T-helper 1 cell treated with Interleukin-12 subunit alpha and Interleukin-12 subunit beta and Interleukin-4 antibody, amounts not matched to agents 30 μg/mL and 1 μg/mL, for 36 hours (primary cell): ENCODE data around the gene SEC62.

Experiments used
- H3K27ac Mint-ChIP-seq: one replicate; pipeline ENCODE4 v1.8.0; 2021; ENCODE audit warnings: mild to moderate bottlenecking, mixed read lengths
- H3K27me3 Mint-ChIP-seq: one replicate; pipeline ENCODE4 v1.8.0; 2021; ENCODE audit warnings: low read depth, mixed read lengths
- H3K36me3 Mint-ChIP-seq: one replicate; pipeline ENCODE4 v1.8.0; 2021; ENCODE audit warnings: low read depth, mixed read lengths
- H3K4me1 Mint-ChIP-seq: one replicate; pipeline ENCODE4 v1.8.0; 2021; ENCODE audit warnings: low read depth, mixed read lengths
- H3K4me3 Mint-ChIP-seq: one replicate; pipeline ENCODE4 v1.8.0; 2021; ENCODE audit warnings: mild to moderate bottlenecking, moderate library complexity, mixed read lengths
- H3K9me3 Mint-ChIP-seq: one replicate; pipeline ENCODE4 v1.8.0; 2021; ENCODE audit warnings: mixed read lengths

SEC62 gene

GRCh38 chr3:169953462-169954141, 13.0 kb upstream of the SEC62 start:
- Mint-ChIP-seq H3K27ac (no peak overlapping the region), H3K36me3 (no peaks in the 10 kb centered on the region), H3K4me1 (peaks cover 2% of the 10 kb centered on the region), H3K4me3 (no peak overlapping the region), H3K27me3 (peaks cover 3% of the 10 kb centered on the region), H3K9me3 (no peaks in the 10 kb centered on the region)

DNA sequence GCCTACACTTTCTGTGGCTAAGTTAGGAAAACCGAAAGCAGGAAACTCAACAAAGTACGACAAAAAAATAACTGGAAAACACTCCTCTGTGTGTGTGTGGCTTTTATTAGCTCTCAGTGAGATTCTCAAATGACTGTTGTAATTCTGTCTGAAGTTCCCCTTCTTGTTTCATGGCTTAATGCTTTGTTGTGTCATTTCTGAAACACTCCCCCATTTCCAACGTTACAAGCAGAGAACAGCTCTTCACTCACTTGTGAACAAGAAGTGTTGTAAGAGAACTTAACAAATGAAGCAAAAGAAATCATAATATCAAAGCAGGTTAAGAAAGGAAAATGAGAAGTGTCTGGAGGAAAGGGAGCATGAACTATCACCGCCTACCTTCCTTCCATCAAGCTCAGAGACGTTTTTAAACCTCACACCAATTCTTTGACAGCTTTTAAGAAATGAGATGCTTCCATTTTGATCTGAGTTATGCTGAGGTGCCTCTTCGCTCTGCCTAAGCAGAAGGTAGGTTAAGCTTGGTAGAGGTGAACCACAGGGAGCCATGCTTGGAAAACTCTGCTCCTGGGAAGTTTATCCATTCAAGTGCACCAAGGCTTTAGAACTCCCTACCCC, 12.4 kb upstream of the SEC62 start:
- Mint-ChIP-seq H3K9me3 (no peaks in the 10 kb centered on the region), H3K27ac (no peak overlapping the region), H3K4me3 (no peak overlapping the region), H3K4me1 (peaks cover 2% of the 10 kb centered on the region), H3K36me3 (no peaks in the 10 kb centered on the region), H3K27me3 (peaks cover 6% of the 10 kb centered on the region)

DNA sequence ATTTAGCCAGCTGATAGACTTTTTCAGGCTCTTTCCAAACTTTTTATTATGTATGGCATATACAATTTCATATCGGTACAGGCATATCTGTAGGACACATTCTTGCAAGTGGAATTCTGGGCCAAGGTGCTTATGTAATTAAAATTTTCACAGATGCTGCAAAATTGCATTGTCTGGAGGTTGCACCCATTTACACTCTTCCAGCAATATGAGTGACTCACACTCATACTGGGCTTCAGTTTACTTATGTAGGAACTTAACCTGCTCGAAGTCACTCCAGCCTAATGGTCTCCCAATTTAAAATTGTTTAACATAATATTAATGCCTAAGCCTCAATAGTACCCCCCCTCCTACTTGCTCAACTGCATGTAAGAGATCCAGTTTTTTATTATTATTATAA, 11.2 kb upstream of the SEC62 start:
- Mint-ChIP-seq H3K27ac (no peak overlapping the region), H3K4me1 (peaks cover 2% of the 10 kb centered on the region), H3K36me3 (no peaks in the 10 kb centered on the region), H3K4me3 (no peak overlapping the region), H3K9me3 (no peaks in the 10 kb centered on the region), H3K27me3 (peaks cover 9% of the 10 kb centered on the region)

- peaks cover 16% of the 10 kb centered on the region for H3K27me3 Mint-ChIP-seq
- H3K4me1 Mint-ChIP-seq, result peaks cover 24% of the 10 kb centered on the region
- H3K27ac Mint-ChIP-seq, result no peak overlapping the region
- peaks cover 6% of the 10 kb centered on the region for H3K9me3 Mint-ChIP-seq
- H3K36me3 Mint-ChIP-seq, result peaks cover 6% of the 10 kb centered on the region
- H3K4me3 Mint-ChIP-seq, result no peak overlapping the region
Measured at GRCh38 chr3:169964176-169964575, 2.4 kb upstream of the SEC62 start.

- H3K4me1 Mint-ChIP-seq, result peaks cover 28% of the 10 kb centered on the region
- peak overlapping the region; percentile 98 for H3K27ac Mint-ChIP-seq
- H3K36me3 Mint-ChIP-seq, result peaks cover 6% of the 10 kb centered on the region
- peak overlapping the region; percentile 96 for H3K4me3 Mint-ChIP-seq
- H3K9me3 Mint-ChIP-seq, result peaks cover 6% of the 10 kb centered on the region
- H3K27me3 Mint-ChIP-seq, result peaks cover 11% of the 10 kb centered on the region
Measured at GRCh38 chr3:169965562-169966427, 812 bp upstream of the SEC62 start.

DNA sequence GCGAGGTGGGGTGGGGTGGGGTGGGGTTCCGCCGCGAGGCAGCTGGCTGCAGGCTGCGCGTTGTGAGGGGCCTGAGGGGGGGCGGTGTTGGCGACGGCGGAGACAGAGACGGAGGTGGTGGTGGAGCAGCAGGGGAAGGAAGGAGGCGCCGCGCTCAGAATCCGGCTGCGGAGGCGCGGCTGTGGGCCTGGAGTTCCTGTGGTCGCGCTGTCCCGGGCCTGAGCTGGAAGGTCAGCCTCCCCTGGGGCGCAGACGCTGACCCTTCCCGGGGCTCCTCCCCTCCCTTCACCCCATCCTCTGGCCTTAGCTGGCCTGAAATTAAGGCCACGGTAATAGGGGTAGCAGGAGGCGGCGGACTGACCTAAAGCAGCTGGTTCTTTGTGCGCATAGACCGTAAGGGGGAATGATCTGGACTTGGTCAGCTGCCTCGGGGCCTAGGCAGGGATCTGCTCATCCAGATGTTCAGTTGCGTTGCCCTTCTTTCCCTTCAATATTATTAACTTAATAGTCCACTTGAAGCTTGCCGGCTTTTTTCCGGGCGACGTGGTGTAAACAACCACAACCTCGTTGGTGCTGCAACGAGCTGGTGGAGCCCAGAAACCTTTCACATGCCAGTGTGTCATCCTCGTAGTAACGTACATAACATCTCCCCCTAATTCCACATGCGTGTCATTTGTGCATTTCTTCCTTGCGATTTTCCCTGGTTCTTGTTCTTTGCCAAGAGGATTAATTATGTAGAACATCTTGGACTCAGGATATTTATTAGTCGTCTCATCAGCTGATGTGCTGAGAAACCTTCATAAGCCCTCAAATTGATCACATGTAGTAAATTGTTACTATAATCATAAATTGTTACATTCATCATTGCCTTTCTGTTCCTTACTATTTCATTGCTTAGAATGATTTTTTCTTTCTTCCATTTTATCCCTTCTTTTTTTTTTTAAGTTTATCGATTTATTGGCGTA, 626 bp downstream of the SEC62 start:
- Mint-ChIP-seq H3K4me3 (peak overlapping the region; percentile 96), H3K27me3 (peaks cover 7% of the 10 kb centered on the region), H3K36me3 (peaks cover 11% of the 10 kb centered on the region), H3K9me3 (peaks cover 6% of the 10 kb centered on the region), H3K4me1 (peaks cover 34% of the 10 kb centered on the region), H3K27ac (peak overlapping the region; percentile 98)

GRCh38 chr3:169968224-169968885, 1.7 kb downstream of the SEC62 start:
- H3K4me1 Mint-ChIP-seq, result peaks cover 37% of the 10 kb centered on the region
- peaks cover 14% of the 10 kb centered on the region for H3K36me3 Mint-ChIP-seq
- peak overlapping the region; percentile 96 for H3K4me3 Mint-ChIP-seq

DNA sequence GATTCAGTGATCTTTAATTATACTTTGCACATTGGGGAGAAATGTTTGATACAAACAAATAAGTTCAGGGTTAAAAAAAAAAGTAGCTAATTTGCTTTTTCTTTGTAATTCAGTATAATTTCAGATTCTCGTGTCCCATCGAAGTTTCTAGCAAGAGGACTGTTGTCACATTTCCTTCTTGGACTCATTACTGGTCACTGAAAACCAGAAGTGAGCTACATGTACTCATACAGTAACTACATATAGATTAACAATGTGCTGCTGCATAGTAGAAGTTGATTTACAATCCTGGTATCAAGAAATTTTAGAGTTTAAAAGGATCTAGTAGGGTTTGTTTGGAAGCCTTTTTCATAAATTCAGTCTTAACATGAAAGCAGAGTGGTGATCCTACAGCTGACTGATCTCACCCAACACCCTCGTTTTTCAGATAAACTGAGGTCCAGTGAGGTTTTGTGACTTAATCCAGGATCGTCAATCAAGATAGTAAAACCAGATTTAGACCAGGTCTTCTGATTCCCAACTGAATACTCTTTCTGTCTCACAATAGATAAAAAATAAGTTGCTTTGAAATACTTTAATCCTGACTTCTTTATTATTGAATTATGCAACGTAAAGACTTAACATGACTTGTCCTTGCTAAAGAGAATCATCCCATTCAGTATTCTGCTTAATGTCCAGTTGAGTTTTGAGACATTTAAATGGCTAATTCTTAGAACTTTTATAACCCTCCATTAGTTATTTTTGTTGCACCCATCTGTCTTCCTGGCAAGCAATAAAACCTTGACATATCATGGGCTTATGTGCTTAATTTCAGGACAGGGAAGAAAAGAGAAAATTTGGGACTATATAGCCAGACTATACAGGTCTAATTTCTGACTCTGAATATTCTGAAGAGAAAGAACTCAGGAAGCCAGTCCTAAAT, 2.8 kb downstream of the SEC62 start:
- Mint-ChIP-seq H3K9me3 (peaks cover 2% of the 10 kb centered on the region), H3K27ac (no peak overlapping the region), H3K27me3 (peaks cover 3% of the 10 kb centered on the region), H3K4me1 (peaks cover 40% of the 10 kb centered on the region), H3K36me3 (peaks cover 20% of the 10 kb centered on the region), H3K4me3 (no peak overlapping the region)

More at GRCh38 chr3:169968224-169968885, 1.7 kb downstream of the SEC62 start:
- Mint-ChIP-seq H3K27me3 (peaks cover 7% of the 10 kb centered on the region), H3K27ac (peak overlapping the region; percentile 15), H3K9me3 (peaks cover 6% of the 10 kb centered on the region)

DNA sequence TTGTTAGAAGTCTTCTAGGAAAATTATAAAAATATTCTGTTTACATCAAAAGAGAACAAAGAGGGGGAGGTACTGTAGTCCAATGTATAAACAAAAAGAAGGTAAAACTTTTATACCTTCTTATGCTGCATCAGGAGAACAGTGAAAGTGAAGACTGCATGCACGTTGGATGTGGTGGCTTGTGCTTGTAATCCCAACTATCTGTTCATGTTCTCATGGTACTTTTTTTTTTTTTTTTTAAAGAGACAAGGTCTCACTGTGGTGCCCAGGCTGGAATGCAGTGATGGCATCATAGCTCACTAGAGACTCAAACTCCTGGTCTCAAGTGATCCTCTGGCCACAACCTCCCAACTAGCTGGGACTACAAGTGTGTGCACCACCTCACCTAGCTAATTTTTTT, 4.2 kb downstream of the SEC62 start:
- Mint-ChIP-seq H3K27ac (no peak overlapping the region), H3K27me3 (no peaks in the 10 kb centered on the region), H3K9me3 (no peaks in the 10 kb centered on the region), H3K4me3 (no peak overlapping the region), H3K4me1 (peaks cover 38% of the 10 kb centered on the region), H3K36me3 (peaks cover 20% of the 10 kb centered on the region)

DNA sequence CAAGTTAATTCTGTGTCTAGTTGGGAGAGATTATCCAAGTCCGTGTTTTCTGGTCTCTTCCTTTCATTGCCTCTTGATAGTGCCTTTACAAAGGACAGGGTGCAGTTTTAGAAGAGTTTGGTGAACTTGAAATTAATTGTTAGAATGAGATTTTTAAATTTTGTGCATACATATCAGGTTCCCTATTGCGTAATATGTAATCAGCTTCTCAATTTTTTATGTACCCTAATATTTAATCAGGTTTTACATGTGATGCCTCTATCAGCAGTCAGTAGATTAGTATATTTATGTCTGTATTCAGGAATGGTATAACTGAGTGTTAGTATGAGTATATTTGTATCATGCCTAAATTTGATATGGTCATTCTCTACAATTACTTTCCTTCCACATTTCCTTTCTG, 4.9 kb downstream of the SEC62 start:
- Mint-ChIP-seq H3K4me1 (peaks cover 33% of the 10 kb centered on the region), H3K36me3 (peaks cover 24% of the 10 kb centered on the region), H3K9me3 (no peaks in the 10 kb centered on the region), H3K27me3 (no peaks in the 10 kb centered on the region), H3K27ac (no peak overlapping the region), H3K4me3 (no peak overlapping the region)

DNA sequence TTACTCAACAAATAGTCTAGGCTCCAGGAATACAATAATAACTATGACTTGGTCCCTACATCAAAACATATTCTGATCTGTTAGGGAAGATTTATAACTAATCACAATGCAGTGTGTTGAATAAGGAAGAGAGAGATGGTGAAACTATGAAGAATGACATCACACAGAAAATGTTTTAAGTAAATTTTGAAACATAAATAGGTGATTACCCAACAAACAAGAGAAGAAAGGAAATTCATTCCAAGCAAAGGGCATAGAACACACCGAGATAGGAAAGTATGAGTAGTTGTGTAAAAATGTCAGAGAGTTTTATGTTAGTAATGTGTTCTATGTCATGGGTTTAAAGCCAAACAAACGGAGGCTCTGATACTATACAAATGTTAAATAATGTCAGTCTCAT, 13.4 kb downstream of the SEC62 start:
- peaks cover 44% of the 10 kb centered on the region for H3K36me3 Mint-ChIP-seq

GRCh38 chr3:169984292-169984691, 17.7 kb downstream of the SEC62 start:
- no peaks in the 10 kb centered on the region for H3K9me3 Mint-ChIP-seq
- peaks cover 16% of the 10 kb centered on the region for H3K4me1 Mint-ChIP-seq
- no peaks in the 10 kb centered on the region for H3K27me3 Mint-ChIP-seq
- H3K36me3 Mint-ChIP-seq, result peaks cover 45% of the 10 kb centered on the region
- no peak overlapping the region for H3K4me3 Mint-ChIP-seq
- H3K27ac Mint-ChIP-seq, result no peak overlapping the region

More for the DNA sequence above, 13.4 kb downstream of the SEC62 start:
- Mint-ChIP-seq H3K9me3 (no peaks in the 10 kb centered on the region), H3K27ac (no peak overlapping the region), H3K27me3 (no peaks in the 10 kb centered on the region), H3K4me1 (peaks cover 16% of the 10 kb centered on the region), H3K4me3 (no peak overlapping the region)

DNA sequence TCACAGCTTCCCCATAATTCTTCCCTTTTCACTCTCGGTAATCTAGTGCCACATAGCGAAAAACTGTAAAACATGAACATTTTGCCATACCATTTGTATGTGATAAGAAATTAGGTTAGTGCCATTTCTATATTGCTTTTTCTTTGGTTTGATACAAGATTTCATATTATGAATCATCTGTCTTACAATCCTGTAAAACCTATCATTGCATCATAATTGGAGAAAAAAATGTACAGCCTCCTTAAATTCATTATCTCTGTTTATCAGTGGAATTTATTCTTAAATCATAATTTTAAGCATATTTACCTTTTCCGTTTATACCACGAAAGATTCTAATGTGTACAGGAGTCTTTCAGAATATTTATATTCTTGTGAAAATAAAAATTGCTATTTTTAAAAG, 23.8 kb downstream of the SEC62 start:
- Mint-ChIP-seq H3K27ac (no peak overlapping the region), H3K9me3 (no peaks in the 10 kb centered on the region), H3K27me3 (no peaks in the 10 kb centered on the region), H3K4me1 (no peaks in the 10 kb centered on the region), H3K4me3 (no peak overlapping the region), H3K36me3 (peaks cover 15% of the 10 kb centered on the region)
